Neuronal stem cell (in vitro differentiated cells): Measurements from ENCODE around the gene RTN4RL1.

Source experiments
- DNase-seq: peaks from one replicate; pipeline ENCODE4 v3.0.0-alpha.2; 2013; ENCODE audit warnings: low spot score
- H2AFZ ChIP-seq: one replicate; pipeline ENCODE4 v1.6.1; 2013; ENCODE audit warnings: mild to moderate bottlenecking, low read length, inconsistent platforms
- H2AK5ac ChIP-seq: 2 replicates; pipeline ENCODE4 v1.6.1; 2013; ENCODE audit warnings: low read depth, mild to moderate bottlenecking, inconsistent platforms, low read length, moderate library complexity, mixed read lengths
- H2BK120ac ChIP-seq: 2 replicates; pipeline ENCODE4 v1.6.1; 2013; ENCODE audit warnings: low read depth, mild to moderate bottlenecking, inconsistent platforms, low read length, moderate library complexity, mixed read lengths
- H2BK12ac ChIP-seq: one replicate; pipeline ENCODE4 v1.6.1; 2013; ENCODE audit warnings: low read length, inconsistent platforms
- H2BK15ac ChIP-seq: 2 replicates; pipeline ENCODE4 v1.6.1; 2013; ENCODE audit warnings: mild to moderate bottlenecking, low read length, inconsistent platforms, mixed read lengths
- H2BK5ac ChIP-seq: one replicate; pipeline ENCODE4 v1.6.1; 2013; ENCODE audit warnings: inconsistent platforms, mild to moderate bottlenecking, low read length, moderate library complexity
- H3K14ac ChIP-seq: one replicate; pipeline ENCODE4 v1.6.1; 2013; ENCODE audit warnings: low read length, inconsistent platforms
- H3K18ac ChIP-seq: 2 replicates; pipeline ENCODE4 v1.6.1; 2013; ENCODE audit warnings: low read length, inconsistent platforms
- H3K23ac ChIP-seq: 2 replicates; pipeline ENCODE4 v1.6.1; 2013; ENCODE audit warnings: low read depth, mild to moderate bottlenecking, mixed read lengths, low read length, inconsistent platforms; ENCODE audit not compliant: poor library complexity
- H3K27ac ChIP-seq: replicated peaks from 3 replicates; pipeline ENCODE4 v1.5.1; 2013; ENCODE audit warnings: low read length, inconsistent platforms
- H3K27me3 ChIP-seq, 3 experiments: 2 replicates each; pipeline ENCODE4 v1.6.1; 2013; ENCODE audit warnings: low read length in 3 of 3, mild to moderate bottlenecking in 2 of 3, inconsistent platforms in 1 of 3, low read depth in 1 of 3, mixed read lengths in 1 of 3, moderate library complexity in 1 of 3; ENCODE audit not compliant: control insufficient read depth in 3 of 3, insufficient read depth in 3 of 3
- H3K36me3 ChIP-seq, 2 donors: replicated peaks in 1 of 2; 2 replicates each; pipeline ENCODE4 v1.6.1; 2013; ENCODE audit warnings: low read length in 2 of 2; ENCODE audit not compliant: control insufficient read depth in 2 of 2, insufficient read depth in 2 of 2
- H3K4ac ChIP-seq: 2 replicates; pipeline ENCODE4 v1.6.1; 2013; ENCODE audit warnings: inconsistent platforms, mild to moderate bottlenecking, low read length, moderate library complexity
- H3K4me1 ChIP-seq, 2 donors: 1 replicate in 1 of 2; 2 replicates in 1 of 2; pipeline ENCODE4 v1.6.1; 2013; ENCODE audit warnings: low read length in 2 of 2, low read depth in 1 of 2; ENCODE audit not compliant: control insufficient read depth in 2 of 2, insufficient read depth in 1 of 2
- H3K4me2 ChIP-seq: one replicate; pipeline ENCODE4 v1.6.1; 2013; ENCODE audit warnings: mild to moderate bottlenecking, low read length, inconsistent platforms; ENCODE audit not compliant: insufficient read depth, poor library complexity, severe bottlenecking
- H3K4me3 ChIP-seq, 2 donors: 2 replicates each; pipeline ENCODE4 v1.5.1; 2013; ENCODE audit warnings: low read length in 2 of 2, mild to moderate bottlenecking in 2 of 2, inconsistent platforms in 1 of 2, moderate library complexity in 1 of 2
- H3K79me1 ChIP-seq: one replicate; pipeline ENCODE4 v1.6.1; 2013; ENCODE audit warnings: low read depth, mild to moderate bottlenecking, inconsistent platforms, low read length, moderate library complexity
- H3K9ac ChIP-seq: one replicate; pipeline ENCODE4 v1.6.1; 2013; ENCODE audit warnings: mild to moderate bottlenecking, low read depth, low read length, inconsistent platforms; ENCODE audit not compliant: poor library complexity
- H3K9me3 ChIP-seq, 2 donors: replicated peaks in 1 of 2; 2 replicates each; pipeline versions ENCODE3 to v1.6.1; 2013; ENCODE audit warnings: low read length in 2 of 2, mild to moderate bottlenecking in 2 of 2, inconsistent platforms in 1 of 2, low read depth in 1 of 2, mixed read lengths in 1 of 2, moderate library complexity in 1 of 2; ENCODE audit not compliant: control insufficient read depth in 2 of 2, insufficient read depth in 1 of 2
- H4K8ac ChIP-seq: one replicate; pipeline ENCODE4 v1.6.1; 2013; ENCODE audit warnings: low read depth, mild to moderate bottlenecking, inconsistent platforms, low read length, moderate library complexity
- H4K91ac ChIP-seq: one replicate; pipeline ENCODE4 v1.6.1; 2013; ENCODE audit warnings: low read length, low read depth, mild to moderate bottlenecking, inconsistent platforms; ENCODE audit not compliant: poor library complexity
- WGBS, 2 donors: extraction: QIAGEN DNeasy Blood & Tissue Kit; methylation state at CpG; one replicate each; pipeline ENCODE4 v1.1.7; 2013; ENCODE audit warnings: missing lambda C conversion rate in 2 of 2, mixed read lengths in 1 of 2; ENCODE audit not compliant: insufficient read length in 2 of 2, insufficient replicate concordance in 1 of 2; ENCODE audit errors: extremely low coverage in 2 of 2; 5-methylcytosine and 5-hydroxymethylcytosine counted together

The RTN4RL1 gene

GRCh38 chr17:1907216-1907631, 117.9 kb downstream of the RTN4RL1 start:
- Histone ChIP-seq H3K36me3 (peaks cover 0 to 1% of the 10 kb centered on the region in 2 donors), H3K27ac (peak overlapping the region; percentile 57), H4K8ac (no peak overlapping the region), H3K4ac (no peak overlapping the region), H2AK5ac (peak overlapping the region; percentile 82), H3K23ac (peak overlapping the region; percentile 38), H3K18ac (peak overlapping the region; percentile 94), H2BK12ac (peak overlapping the region; percentile 53), H3K4me2 (no peak overlapping the region), H2BK120ac (no peak overlapping the region), H3K9me3 (no peaks in the 10 kb centered on the region), H3K14ac (no peak overlapping the region), H3K27me3 (peaks cover 0 to 11% (median 2%) of the 10 kb centered on the region in 3 experiments), H3K9ac (peak overlapping the region; percentile 17), H3K4me1 (peaks cover 30 to 38% of the 10 kb centered on the region in 2 donors), H2AFZ (no peak overlapping the region), H3K4me3 (no peak overlapping the region), H2BK15ac (peak overlapping the region; percentile 34), H4K91ac (peak overlapping the region; percentile 34), H2BK5ac (peak overlapping the region; percentile 21), H3K79me1 (no peaks in the 10 kb centered on the region)
- WGBS, 2 donors, result no CpG with 5 or more reads among the region's 17 CpGs
- DNase-seq, result no peak

DNA sequence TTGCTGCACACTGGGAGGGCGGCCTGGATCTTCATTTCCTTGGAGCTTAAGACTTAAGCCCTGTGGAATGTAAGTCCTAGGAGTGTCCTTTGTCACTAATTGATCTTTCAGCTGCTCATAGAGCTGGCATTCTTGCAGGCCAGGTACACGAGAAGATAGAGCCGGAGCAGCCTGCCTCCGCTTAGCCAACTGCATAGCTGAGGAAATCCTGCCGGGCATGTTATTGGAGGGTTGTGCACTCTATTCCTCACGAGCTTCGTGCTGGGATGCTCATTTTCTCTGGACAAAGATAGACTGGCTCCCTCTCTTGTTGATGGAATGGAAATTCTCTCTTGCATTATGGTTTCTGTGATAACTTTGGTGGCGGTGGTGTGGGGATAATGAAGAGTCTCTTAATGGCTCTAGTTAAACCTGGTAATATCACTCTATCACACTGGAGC, 118.5 kb downstream of the RTN4RL1 start:
- no peak overlapping the region for H2BK120ac ChIP-seq

DNA sequence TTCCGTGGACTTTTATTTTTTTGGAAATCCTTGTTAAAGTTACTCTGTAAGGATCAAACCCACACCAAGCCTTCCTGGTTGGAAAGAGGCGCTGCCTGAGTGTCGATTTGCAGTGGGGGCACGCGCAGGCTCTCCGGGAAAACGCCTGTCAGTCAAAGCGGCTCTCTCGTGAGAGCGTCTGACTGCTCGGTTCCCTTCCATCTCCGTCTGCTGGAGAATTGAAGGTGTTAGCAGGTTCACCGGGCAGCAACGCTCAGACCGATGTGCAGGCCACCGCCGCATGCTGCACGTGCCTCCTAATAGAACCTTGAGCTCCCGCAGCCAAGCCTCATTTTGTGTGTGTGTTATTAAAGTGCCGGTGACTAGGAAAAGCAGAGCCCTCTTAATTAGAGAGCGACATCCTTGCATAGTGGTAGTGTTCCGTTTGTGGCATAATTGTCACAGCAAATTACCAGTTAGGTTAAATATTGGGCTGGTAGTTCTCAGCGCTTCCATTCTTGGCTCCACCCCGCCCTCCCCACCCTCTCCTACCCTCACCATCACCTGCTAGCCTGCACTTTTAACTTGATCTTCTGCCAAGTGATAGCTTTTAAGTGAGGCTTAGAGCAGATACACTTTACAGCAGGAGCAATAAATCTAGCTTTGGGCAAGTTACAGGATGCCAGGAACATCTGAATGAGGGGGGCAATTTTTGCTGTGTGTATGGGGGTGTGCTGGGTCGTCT, 119.8 kb downstream of the RTN4RL1 start:
- Histone ChIP-seq H2BK15ac (no peak overlapping the region), H3K9ac (no peak overlapping the region), H2BK12ac (no peak overlapping the region), H3K4ac (no peak overlapping the region), H3K36me3 (peaks cover 0 to 1% of the 10 kb centered on the region in 2 donors), H2BK5ac (peak overlapping the region; percentile 14), H3K9me3 (no peaks in the 10 kb centered on the region), H3K23ac (no peak overlapping the region), H2BK120ac (no peak overlapping the region), H4K8ac (no peak overlapping the region), H3K14ac (no peak overlapping the region), H2AFZ (peak overlapping the region; percentile 80), H3K27ac (peak overlapping the region; percentile 80), H3K18ac (peak overlapping the region; percentile 76), H3K4me3 (no peak overlapping the region), H4K91ac (no peak overlapping the region), H3K4me2 (peak overlapping the region; percentile 29), H3K27me3 (peaks cover 0 to 11% (median 2%) of the 10 kb centered on the region in 3 experiments), H3K4me1 (peaks cover 30 to 38% of the 10 kb centered on the region in 2 donors), H3K79me1 (no peaks in the 10 kb centered on the region), H2AK5ac (peak overlapping the region; percentile 48)
- DNase-seq, result no peak
- no CpG with 5 or more reads among the region's 25 CpGs for WGBS, 2 donors

More for the DNA sequence above, 118.5 kb downstream of the RTN4RL1 start:
- H4K91ac ChIP-seq, result no peak overlapping the region
- H3K27ac ChIP-seq, result peak overlapping the region; percentile 57
- H3K9me3 ChIP-seq, result no peaks in the 10 kb centered on the region
- H3K4me1 ChIP-seq, result peaks cover 30 to 38% of the 10 kb centered on the region in 2 donors
- peaks cover 0 to 11% (median 2%) of the 10 kb centered on the region in 3 experiments for H3K27me3 ChIP-seq
- H3K9ac ChIP-seq, result no peak overlapping the region
- H4K8ac ChIP-seq, result no peak overlapping the region
- H2BK15ac ChIP-seq, result no peak overlapping the region
- H3K4me2 ChIP-seq, result peak overlapping the region; percentile 13
- H2AFZ ChIP-seq, result no peak overlapping the region
- peaks cover 0 to 1% of the 10 kb centered on the region in 2 donors for H3K36me3 ChIP-seq
- no peak overlapping the region for H2BK12ac ChIP-seq
- no peak overlapping the region for H3K4ac ChIP-seq
- H2BK5ac ChIP-seq, result peak overlapping the region; percentile 21
- no peak overlapping the region for H3K18ac ChIP-seq
- H3K4me3 ChIP-seq, result no peak overlapping the region
- H3K14ac ChIP-seq, result no peak overlapping the region
- H3K79me1 ChIP-seq, result no peaks in the 10 kb centered on the region
- H2AK5ac ChIP-seq, result no peak overlapping the region
- peak; percentile 65 for DNase-seq
- no CpG with 5 or more reads among the region's 8 CpGs for WGBS, 2 donors
- no peak overlapping the region for H3K23ac ChIP-seq
